KOPT-K1 (cell line): Measurements from ENCODE around the gene LARP4.
"Not testable (repeated sequence)": the region's sequence is repeated elsewhere in the genome, so short reads cannot be mapped to it uniquely, and the experiment has no call there.

Experiments used
- H3K27ac ChIP-seq: fragments of 200-600 bp; sonication (generic); 2 replicates; pipeline ENCODE4 v1.5.1; 2016; ENCODE audit warnings: antibody characterized with exemption, mild to moderate bottlenecking, low read depth, low read length; ENCODE audit not compliant: poor library complexity, severe bottlenecking
- H3K36me3 ChIP-seq: fragments of 200-600 bp; sonication (generic); 2 replicates; pipeline ENCODE4 v1.5.1; 2017; ENCODE audit warnings: antibody characterized with exemption, mild to moderate bottlenecking, low read length, moderate library complexity; ENCODE audit not compliant: insufficient read depth
- H3K9me3 ChIP-seq: fragments of 200-600 bp; sonication (generic); 2 replicates; pipeline ENCODE4 v1.5.1; 2017; ENCODE audit warnings: antibody characterized with exemption, low read length, mild to moderate bottlenecking; ENCODE audit not compliant: insufficient read depth, poor library complexity, severe bottlenecking

Gene LARP4

GRCh38 chr12:50423342-50423741, 22.7 kb downstream of the LARP4 start:
- not testable (repeated sequence) for H3K9me3 ChIP-seq, H3K27ac ChIP-seq
- H3K36me3 ChIP-seq = peaks cover 60% of the 10 kb centered on the region

GRCh38 chr12:50425589-50426258, 25.0 kb downstream of the LARP4 start:
- no peaks in the 10 kb centered on the region for H3K9me3 ChIP-seq
- peaks cover 66% of the 10 kb centered on the region for H3K36me3 ChIP-seq
- no peak overlapping the region for H3K27ac ChIP-seq

GRCh38 chr12:50431656-50432055, 31.0 kb downstream of the LARP4 start:
- peaks cover 100% of the 10 kb centered on the region for H3K36me3 ChIP-seq
- not testable (repeated sequence) for H3K9me3 ChIP-seq, H3K27ac ChIP-seq

- Histone ChIP-seq H3K36me3 (peaks cover 100% of the 10 kb centered on the region), H3K27ac (no peak overlapping the region), H3K9me3 (no peaks in the 10 kb centered on the region)
Observed at GRCh38 chr12:50440288-50440687, 39.6 kb downstream of the LARP4 start.

GRCh38 chr12:50441763-50442162, 41.1 kb downstream of the LARP4 start:
- H3K27ac ChIP-seq = no peak overlapping the region
- no peaks in the 10 kb centered on the region for H3K9me3 ChIP-seq
- H3K36me3 ChIP-seq = peaks cover 97% of the 10 kb centered on the region

GRCh38 chr12:50442178-50442908, 41.7 kb downstream of the LARP4 start:
- Histone ChIP-seq H3K9me3 (no peaks in the 10 kb centered on the region), H3K27ac (no peak overlapping the region), H3K36me3 (peaks cover 97% of the 10 kb centered on the region)

- peaks cover 95% of the 10 kb centered on the region for H3K36me3 ChIP-seq
- H3K27ac ChIP-seq, H3K9me3 ChIP-seq: not testable (repeated sequence)
Observed at GRCh38 chr12:50449671-50450070, 49.0 kb downstream of the LARP4 start.

- Histone ChIP-seq H3K36me3 (peaks cover 99% of the 10 kb centered on the region), H3K27ac (no peak overlapping the region), H3K9me3 (no peaks in the 10 kb centered on the region)
Observed at GRCh38 chr12:50452795-50453194, 52.1 kb downstream of the LARP4 start.

- peaks cover 99% of the 10 kb centered on the region for H3K36me3 ChIP-seq
- no peaks in the 10 kb centered on the region for H3K9me3 ChIP-seq
- no peak overlapping the region for H3K27ac ChIP-seq
Observed at GRCh38 chr12:50453872-50454271, 53.2 kb downstream of the LARP4 start.

- Histone ChIP-seq H3K36me3 (peaks cover 100% of the 10 kb centered on the region), H3K9me3 (peaks cover 3% of the 10 kb centered on the region)
Observed at GRCh38 chr12:50458606-50459005, 57.9 kb downstream of the LARP4 start.

GRCh38 chr12:50467439-50467838, 66.8 kb downstream of the LARP4 start:
- peaks cover 19% of the 10 kb centered on the region for H3K9me3 ChIP-seq
- H3K27ac ChIP-seq = no peak overlapping the region
- peaks cover 97% of the 10 kb centered on the region for H3K36me3 ChIP-seq

More at GRCh38 chr12:50458606-50459005, 57.9 kb downstream of the LARP4 start:
- no peak overlapping the region for H3K27ac ChIP-seq

- no peaks in the 10 kb centered on the region for H3K9me3 ChIP-seq
- H3K36me3 ChIP-seq = peaks cover 77% of the 10 kb centered on the region
- H3K27ac ChIP-seq = no peak overlapping the region
Observed at GRCh38 chr12:50477241-50477832, 76.7 kb downstream of the LARP4 start.

GRCh38 chr12:50482571-50482970, 81.9 kb downstream of the LARP4 start:
- H3K27ac ChIP-seq = no peak overlapping the region
- H3K9me3 ChIP-seq = no peaks in the 10 kb centered on the region
- H3K36me3 ChIP-seq = peaks cover 26% of the 10 kb centered on the region

- H3K36me3 ChIP-seq = peaks cover 17% of the 10 kb centered on the region
Observed at GRCh38 chr12:50483488-50483887, 82.8 kb downstream of the LARP4 start.

GRCh38 chr12:50488801-50489200, 88.1 kb downstream of the LARP4 start:
- H3K27ac ChIP-seq = no peak overlapping the region
- peaks cover 32% of the 10 kb centered on the region for H3K9me3 ChIP-seq
- no peaks in the 10 kb centered on the region for H3K36me3 ChIP-seq

More at GRCh38 chr12:50483488-50483887, 82.8 kb downstream of the LARP4 start:
- H3K27ac ChIP-seq = no peak overlapping the region
- no peaks in the 10 kb centered on the region for H3K9me3 ChIP-seq
